Fibroblast of skin of left biceps (primary cell): ENCODE data around the gene PPP1R10.
A peak's percentile ranks its signal among the peaks of the same experiment; 100 is the strongest.

Experiments
- DNase-seq, 2 experiments: peaks; one replicate each; pipeline ENCODE4 v3.0.0-alpha.2; 2013; ENCODE audit warnings: low read depth in 2 of 2

The PPP1R10 gene

DNA sequence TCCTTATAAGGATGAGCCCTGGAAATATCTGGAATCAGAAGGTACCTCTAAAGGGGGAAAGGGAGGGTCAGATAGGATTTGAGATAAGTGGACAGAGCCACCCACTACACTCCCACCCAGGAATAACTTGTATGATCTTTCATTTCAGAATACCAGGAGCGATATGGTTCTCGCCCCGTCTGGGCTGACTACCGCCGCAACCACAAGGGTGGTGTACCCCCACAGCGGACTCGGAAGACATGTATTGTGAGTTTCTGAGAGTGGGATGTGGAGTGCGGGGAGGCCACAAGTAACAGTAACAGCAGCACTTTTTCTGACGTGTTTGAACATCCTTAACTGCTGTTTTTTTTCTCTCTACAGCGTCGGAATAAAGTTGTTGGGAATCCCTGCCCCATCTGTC lies 2.5 kb upstream of the PPP1R10 start:
- DNase-seq: no peak

DNA sequence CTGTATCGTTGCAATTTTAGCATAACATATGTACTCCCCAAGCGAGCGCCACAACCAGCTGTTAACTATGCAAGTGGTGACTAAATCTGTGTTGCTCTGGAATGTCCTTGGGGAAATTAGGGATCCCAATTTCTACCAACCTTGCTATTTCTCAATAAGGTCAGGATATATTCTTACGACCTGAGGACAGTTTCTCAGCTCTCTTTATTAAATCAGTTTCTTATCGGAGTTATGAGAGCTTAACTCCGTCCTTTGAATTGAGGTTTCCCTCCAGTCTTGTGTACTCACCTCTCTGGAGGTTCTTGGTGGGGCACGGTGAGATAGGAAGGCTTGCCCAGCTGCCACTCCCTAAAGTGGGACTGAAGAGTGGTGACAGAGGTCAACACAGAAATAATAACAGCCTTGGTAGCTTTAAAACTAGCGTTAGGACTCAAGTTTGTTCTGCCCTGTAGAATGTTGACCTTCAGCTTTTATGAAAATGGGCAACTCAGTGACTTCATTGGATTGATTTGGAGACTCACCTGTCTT lies 1.3 kb upstream of the PPP1R10 start:
- DNase-seq: no peak

DNA sequence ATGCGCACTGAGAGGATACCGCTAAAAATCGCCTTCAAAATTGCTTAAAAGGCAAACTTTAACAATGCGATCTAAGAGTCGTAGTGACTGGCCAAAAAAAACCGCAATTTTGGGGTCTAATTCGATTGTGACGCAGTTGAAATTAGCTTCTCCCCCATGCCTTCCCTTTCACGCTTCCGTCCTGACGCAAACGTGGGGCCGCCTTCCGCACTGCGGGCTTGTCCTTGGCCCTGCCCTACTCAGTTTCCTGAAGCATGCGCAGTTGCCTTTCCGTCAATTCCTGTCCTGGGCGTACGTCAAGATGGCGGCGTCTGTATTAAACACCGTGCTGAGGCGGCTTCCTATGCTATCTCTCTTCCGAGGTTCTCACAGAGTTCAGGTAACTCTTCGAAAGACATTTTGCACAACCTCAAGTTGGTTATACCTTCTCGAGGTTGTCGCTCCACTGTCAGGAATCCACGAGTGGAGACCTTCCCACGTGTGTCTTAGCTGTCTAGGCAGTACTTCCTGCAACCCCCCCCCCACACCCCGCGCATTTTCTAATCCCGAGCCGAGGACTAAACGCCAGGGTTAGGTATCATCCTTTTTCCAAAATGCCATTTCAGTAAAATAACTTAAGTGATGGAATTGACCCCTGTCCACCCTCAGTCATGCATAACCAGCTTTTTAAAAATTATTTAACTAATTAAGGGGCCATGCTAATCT lies 674 bp upstream of the PPP1R10 start, which contains the start of gene MRPS18B:
TSS of gene MRPS18B (plus strand) at position 276 of the 705 bp plus-strand sequence. CDS start at position 302, 26 bp downstream.
- peak; percentile 94 to 95 for DNase-seq

DNA sequence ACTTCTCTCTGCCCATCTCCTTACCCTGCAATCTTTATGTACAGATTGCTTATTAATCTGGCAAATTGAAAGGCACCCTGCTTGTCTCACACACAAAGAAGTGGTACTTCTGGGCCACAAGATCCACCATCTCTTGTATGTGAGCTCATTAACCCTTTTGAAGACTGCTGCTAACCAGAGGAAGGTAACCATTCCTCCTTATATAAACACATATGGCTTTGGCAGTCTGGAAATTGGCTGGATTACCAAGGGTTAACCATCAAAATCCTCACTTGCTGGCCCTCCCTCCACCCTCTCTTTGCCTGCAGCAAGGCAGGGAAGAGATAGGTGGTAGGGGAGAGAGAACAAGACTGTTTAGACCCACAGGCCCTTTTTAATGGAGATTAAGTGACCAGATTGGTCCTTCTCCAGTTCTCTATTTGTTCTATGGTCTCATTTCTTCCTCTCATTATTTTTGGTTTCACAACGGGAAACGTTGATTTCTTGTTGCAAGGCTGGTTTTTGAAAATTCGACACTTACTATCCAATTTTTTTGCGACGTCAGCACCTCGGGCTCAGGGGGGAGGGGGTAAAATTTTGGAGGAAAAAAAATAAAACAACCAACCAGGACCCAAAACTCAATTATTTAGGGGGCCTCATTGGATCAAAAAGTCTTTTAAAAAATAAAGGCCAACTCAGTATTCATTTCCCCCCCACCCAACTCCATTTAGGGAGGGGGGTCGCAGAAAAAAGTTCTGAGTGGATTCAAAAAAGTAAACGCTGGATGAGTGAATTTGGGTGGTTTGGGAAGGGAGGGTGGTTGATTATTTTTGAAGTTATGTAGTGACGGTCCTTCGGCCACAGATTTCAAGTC lies 859 bp downstream of the PPP1R10 start:
- no peak for DNase-seq

DNA sequence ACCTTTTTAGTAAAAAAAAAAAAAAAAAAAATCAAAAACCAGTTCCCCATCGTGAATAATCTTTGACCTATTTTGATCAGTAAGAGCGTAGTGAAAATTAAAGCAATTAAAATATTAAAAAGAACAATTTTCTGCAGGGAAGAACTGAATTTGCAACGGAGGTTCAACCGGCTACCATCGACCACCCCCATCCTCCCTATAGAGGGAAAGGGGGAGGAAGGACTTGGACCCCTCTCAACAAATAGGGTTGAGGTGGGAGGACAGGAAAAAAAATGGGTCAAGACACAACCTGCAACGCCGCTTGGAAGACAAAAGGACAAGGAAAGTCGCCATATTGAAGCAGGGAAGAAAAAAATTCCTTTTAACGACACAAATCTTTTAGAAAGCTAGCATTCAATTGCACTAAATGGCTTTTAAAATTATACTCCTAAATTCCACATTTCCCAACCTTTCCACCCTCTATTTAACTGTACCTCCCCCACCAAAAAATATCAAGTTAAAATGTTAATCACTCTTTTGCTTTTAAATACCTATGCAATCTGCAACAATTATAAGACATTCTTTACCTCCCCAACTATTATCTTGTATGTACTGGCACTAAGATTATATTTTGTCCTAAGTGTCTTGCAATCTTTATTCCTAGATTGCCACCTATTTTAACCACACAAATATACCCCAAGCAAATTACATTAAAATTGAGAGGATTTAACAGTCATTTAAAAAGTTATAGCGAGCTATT lies 1.7 kb downstream of the PPP1R10 start:
- DNase-seq: peak; percentile 90 to 91

DNA sequence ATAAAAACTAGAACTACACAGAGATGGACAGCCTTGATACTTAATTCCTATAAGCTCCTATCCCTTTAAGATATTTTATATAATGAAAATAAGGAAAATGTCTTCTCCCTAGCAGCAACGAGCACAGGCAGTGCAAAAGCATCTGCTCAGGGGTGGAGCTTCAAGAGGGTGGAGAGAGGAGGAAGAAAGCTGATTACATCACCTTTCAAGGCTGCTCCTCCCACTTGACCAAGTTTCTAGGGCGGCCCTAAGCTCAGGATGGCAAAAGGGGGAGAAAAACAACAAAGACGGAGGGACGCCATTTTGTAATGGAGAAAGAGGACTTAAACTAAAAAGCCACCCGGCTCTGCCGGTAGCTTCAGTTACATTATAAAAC lies 2.2 kb downstream of the PPP1R10 start:
- DNase-seq: peak; percentile 96 to 97

DNA sequence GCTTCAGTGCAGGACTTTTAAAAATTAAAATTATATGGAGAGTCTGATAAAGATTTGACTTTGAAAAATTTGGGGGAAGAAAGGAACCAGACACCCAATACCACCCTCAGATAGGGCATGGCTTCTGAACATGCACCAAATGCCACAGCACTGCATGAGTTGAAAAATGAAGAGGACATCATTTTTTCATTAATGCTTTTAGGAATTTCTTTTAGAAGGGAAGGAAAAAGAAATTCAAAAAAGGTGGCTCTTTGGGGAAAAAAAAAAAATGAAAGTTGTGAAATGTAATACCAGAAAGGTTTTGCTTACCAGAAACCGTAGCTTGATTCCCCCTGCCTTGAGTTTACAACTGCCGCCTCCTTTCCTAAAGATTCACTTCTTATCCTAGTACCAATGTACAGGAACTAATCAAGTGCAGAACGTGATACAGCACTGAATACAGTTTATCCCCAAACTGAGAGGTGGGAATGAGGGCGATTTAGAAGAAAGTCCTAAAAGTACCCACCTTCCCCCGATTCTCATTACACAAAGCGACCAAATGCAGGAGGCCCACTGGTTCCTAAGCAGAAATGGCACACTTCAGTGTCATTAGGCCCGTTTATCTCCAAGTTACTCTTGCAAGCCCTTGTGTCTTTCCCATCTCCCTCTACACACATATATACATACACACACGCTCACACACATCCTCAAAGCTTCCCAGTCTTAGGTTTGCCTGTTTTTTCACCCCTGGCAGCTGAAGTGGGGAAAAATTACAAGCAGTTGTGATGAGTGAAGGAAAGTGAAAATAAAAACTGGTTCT lies 2.8 kb downstream of the PPP1R10 start:
- DNase-seq: no peak

DNA sequence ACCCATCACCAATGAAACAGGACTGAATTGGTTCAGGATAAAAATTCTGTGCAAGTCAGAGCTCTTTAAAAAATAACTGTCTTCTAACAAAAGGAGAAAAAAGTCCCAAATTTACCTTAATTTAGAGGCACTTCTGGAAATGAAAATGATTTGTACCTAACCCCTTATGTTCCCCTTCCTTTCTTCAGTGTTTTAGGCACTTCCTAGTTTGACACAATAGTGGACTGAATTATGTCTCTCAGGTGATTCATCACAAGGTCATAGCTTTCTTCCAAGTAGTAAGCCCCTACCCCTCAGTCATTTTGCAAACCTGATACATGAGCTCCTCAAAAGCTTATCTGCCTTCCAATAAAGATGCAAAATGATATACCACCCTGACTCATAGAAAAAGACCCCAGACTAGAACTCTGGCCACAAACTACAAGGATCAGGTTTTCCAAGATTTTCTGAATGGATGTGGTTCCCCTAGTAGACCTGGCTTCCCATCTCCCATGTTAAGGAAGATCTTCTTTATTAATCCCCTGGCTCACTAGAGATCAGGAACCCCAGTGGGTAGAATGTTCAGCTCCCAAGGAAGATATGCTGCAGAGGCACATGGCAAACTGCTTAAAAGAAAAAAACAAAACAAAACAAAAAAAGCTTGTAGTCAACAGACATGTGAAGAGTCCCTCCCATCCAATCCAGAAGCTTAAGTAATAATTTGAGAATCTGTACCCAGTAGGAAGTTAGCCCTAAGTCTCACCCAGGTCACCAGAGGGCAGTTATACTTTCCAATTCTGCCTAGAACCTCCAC lies 3.6 kb downstream of the PPP1R10 start:
- DNase-seq: no peak

DNA sequence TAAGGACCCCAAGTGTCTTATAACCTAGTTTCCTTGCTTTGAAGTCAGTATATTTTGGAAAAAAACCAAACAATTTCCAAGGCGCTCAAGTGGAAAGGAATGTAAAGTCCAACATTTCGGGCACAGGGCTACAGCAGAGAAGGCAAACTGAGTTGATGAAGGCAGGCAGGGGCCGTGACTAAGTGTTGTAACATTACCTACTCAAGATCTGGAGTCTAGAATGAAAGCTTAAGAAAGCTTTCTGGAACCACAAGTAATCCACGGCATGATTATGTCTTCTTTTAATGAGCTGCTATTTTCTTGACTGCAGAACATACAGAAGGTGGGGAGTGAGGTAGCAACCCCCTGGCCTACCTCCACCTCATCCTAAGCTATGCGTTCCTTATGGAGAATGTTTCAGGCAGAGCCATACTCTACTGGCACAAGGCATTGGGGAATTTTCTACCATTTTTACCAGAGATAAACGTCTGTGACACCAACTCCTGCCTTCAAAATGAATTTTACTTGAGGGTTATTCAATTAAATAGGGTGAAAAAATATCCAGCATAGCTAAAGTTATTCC lies 4.3 kb downstream of the PPP1R10 start:
- no peak for DNase-seq

DNA sequence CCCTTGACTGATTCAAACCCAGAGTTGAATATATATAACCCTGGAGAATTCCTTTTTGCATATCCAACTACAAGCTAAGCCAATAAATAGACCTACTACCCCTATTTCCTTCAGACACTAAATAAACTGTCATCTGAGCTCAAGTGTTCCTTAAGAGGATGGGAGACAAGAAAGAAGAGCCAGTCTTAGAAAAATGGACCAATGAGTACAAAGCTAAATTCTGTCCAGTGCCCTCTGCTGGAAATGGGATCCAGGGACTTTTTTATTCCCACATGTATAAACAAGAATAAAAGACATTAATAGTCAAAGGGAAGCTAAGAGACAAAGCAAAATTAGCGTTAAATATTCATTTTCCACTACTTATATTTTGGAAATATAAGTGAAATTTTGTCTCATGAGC lies 4.8 kb downstream of the PPP1R10 start:
- no peak for DNase-seq

DNA sequence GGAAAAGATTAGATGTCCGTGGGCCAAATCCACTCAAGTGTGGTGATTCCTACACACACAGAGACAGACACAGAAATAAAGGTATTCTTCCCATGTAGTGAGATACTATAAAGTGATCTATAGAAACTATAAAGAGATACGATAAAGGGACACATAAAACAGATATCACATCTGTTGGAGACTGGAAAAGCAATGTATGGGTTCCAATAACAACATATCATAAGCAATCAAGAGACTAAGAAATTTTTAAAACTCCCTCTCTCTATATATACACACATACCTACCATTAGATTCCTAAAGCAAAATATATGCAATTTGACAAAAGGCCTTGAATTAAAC lies 5.2 kb downstream of the PPP1R10 start:
- no peak for DNase-seq

DNA sequence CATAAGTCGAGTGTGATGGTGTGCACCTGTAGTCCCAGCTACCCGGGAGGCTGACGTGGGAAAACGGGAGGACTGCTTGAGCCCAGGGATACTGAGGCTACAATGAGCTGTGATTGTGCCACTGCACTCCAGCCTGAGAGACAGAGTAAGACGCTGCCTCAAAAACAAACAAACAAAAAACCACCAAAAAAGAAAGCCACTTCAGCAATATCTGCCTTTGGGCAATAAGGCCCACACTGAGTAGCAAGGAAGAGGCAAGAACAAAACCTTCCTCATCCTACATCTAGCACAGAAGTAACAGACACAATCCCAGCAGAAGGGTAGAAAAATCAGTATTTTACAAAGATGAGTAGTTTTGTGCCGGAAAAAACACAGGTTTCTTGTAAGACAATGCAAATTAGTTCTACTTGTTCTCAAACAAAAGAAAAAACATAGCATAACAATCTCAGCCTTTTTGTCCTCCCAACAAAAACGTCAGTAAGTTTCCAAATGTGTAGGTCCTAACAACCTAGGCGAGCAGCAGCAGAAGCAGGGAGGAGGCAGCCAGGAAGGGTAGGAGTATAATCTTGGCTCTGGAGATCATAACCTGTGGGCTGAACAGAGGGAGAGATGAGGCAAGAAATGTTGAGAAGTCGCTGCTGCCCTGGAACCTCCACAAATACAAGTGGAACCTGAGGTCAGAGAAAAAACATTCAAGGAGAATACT lies 5.7 kb downstream of the PPP1R10 start:
- DNase-seq: no peak

DNA sequence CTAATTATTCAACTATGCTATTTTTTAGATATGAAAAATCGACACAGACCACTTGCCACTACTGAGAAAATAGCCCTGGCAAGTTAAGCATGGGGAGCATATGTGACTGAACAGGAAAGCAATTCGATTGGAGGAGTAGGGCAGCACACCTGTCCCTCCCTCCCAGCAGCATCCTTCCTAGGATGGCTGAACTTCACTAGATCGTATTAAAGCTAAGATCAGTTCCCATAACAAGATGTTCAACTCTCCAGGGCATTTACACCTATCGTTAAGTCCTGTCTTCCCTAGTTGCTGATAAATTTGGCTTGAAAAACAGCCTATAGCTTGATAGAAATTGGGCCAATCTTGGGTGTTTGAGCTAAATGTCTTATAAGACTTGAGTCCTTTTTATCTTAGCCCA lies 7.0 kb downstream of the PPP1R10 start:
- no peak for DNase-seq

DNA sequence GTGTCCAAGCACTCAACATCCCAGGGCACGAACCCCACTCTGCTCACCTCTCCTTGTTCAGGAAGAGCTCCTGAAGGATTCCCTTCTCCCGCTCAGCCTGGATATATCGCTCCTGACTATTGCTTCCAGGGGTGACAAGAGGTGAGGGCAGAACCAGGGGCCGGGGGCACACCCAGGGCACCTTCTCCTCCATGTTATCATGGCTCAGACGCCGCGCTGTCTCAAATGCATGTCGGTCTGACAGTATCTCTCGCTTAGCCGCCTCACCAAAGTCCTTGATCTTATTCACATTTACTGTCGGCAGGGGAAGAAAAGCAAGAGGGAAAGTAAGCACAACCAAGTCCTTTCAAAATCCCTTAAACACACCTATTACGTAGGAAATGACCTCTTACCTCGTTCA lies 13.1 kb downstream of the PPP1R10 start:
- no peak for DNase-seq

DNA sequence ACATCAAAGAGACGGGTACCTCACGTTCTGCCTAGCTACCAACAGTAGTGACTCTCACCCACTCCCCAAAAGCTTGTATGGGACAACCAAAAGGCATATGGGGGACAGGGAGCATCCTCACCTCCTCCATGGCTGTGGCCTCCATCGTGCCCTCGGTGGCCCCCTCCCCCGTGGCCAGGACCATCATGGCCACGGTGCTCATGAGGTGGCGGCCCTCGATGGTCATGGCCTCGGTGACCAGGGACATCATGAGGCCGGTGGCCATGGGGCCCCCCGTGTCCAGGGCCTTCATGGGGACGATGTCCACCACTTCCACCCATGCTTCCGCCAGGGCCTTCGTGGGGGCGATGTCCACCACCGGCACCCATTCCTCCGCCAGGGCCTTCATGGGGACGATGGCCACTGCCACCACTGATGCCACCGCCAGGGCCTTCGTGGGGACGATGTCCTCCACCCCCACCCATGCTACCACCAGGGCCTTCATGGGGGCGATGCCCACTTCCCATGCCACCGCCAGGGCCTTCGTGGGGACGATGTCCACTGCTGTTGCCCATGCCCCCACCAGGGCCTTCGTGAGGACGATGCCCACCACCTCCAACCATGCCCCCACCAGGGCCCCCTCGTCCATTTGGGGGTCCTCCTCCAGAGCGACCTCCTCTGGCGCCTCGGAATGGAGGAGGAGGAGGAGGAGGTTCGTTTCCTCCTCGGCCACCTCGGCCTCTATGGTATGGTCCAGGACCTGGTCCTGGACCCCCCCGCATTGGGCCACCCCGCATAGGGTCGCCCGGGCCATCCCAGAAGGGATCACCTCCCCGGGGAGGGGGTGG lies 15.0 kb downstream of the PPP1R10 start:
- no peak for DNase-seq

DNA sequence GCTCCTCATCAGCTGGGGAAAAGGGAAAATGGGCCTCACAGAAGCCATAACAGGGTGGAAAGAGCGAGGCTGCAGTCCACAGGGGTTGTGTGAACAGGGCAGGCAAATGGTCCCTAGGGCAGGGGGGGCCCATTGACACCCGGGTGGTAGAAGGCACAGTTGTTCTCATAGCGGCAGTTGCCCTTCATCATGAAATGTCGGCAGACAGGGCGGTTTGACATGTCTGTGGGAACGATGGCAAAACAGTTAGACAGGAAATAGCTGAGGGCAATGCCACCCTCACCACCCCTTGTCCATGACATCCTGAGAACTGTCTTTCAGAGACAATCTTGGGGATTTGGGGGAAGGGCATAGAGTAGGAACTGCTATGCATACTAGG lies 15.6 kb downstream of the PPP1R10 start:
- no peak for DNase-seq

DNA sequence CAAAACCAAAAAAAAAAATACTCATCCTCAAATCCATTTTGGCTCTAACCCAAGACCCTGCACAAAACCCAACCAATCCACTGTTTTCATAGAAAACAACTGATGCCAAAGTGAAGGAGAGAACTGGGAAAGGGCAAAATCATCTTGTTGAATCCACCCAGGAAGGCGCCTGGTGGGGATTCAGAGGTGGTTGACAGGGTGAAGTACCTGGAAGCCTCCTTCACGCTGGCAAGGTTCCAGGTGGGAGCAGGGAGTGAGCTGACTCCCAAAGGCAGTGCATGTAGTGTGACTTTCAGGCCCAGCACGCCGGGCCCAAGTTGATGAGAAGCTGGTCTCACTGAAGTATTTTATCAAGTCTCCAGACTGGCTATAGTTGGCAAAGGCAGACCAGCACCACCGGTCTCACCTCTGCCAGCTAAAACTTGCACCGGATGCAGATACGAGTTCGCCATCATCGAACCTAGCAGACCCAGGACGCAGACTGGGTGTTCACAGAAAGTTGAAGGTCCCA lies 16.5 kb downstream of the PPP1R10 start:
- no peak for DNase-seq

DNA sequence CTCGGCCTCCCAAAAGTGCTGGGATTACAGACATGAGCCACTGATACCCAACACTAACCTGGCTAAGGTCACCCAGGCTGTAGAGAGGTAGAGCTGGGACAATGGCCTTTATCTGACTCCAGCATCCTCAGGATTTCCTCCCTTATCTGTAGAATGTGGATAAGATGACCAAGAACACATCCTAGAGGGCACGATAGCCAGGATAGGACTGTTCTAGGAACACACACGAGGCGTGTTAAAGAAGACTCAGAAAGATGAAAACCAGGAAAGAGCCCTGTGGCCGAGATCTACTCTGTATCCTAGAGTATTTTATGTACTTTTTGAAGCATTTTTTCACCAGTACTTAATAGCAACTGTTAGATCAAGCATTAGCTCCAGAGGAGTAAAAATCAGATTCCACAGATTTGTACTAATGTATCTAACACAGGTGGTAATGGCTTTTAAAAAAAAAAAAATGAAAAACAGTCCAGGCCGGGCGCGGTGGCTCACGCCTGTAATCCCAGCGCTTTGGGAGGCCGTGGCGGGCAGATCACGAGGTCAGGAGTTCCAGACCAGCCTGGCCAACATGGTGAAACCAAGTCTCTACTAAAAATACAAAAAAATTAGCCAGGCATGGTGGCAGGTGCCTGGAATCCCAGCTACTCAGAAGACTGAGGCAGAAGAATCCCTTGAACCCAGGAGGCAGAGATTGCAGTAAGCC lies 17.3 kb downstream of the PPP1R10 start:
- no peak for DNase-seq
